Stimulated activated CD4-positive, alpha-beta T cell treated with anti-CD3 and anti-CD28 coated beads, Interleukin-1b, Interleukin-23, amount 100 ng/mL, for 48 hours (primary cell): ENCODE measurements around the gene MTCL1.

Experiments
- DNase-seq: peaks from one replicate; pipeline ENCODE4 v3.0.0-alpha.2; 2020

The MTCL1 gene

GRCh38 chr18:8794934-8795280 lies 89.6 kb downstream of the MTCL1 start:
- DNase-seq: no peak

GRCh38 chr18:8795586-8796325 lies 90.4 kb downstream of the MTCL1 start:
- DNase-seq: no peak

GRCh38 chr18:8797206-8797605 lies 91.8 kb downstream of the MTCL1 start:
- DNase-seq: no peak

GRCh38 chr18:8799001-8799400 lies 93.6 kb downstream of the MTCL1 start:
- no peak for DNase-seq

GRCh38 chr18:8799596-8800441 lies 94.5 kb downstream of the MTCL1 start:
- no peak for DNase-seq

GRCh38 chr18:8800445-8800844 lies 95.1 kb downstream of the MTCL1 start:
- no peak for DNase-seq

- DNase-seq: no peak
Observed at GRCh38 chr18:8800876-8801262, 95.5 kb downstream of the MTCL1 start.

GRCh38 chr18:8801263-8801901 lies 96.0 kb downstream of the MTCL1 start:
- DNase-seq: no peak

- no peak for DNase-seq
Observed at GRCh38 chr18:8802017-8802672, 96.8 kb downstream of the MTCL1 start.

GRCh38 chr18:8803063-8803795 lies 97.9 kb downstream of the MTCL1 start:
- DNase-seq: no peak

- no peak for DNase-seq
Observed at GRCh38 chr18:8803957-8804356, 98.6 kb downstream of the MTCL1 start.

GRCh38 chr18:8805552-8805951 lies 100.2 kb downstream of the MTCL1 start:
- DNase-seq: no peak

- DNase-seq: no peak
Observed at GRCh38 chr18:8806100-8806797, 100.9 kb downstream of the MTCL1 start.

GRCh38 chr18:8806798-8807487 lies 101.6 kb downstream of the MTCL1 start:
- DNase-seq: no peak

- DNase-seq: no peak
Observed at GRCh38 chr18:8807488-8807805, 102.1 kb downstream of the MTCL1 start.

- DNase-seq: no peak
Observed at GRCh38 chr18:8808001-8808400, 102.6 kb downstream of the MTCL1 start.

GRCh38 chr18:8809514-8809913 lies 104.2 kb downstream of the MTCL1 start:
- DNase-seq: no peak

GRCh38 chr18:8810157-8810556 lies 104.8 kb downstream of the MTCL1 start:
- no peak for DNase-seq

GRCh38 chr18:8811115-8811514 lies 105.8 kb downstream of the MTCL1 start:
- DNase-seq: no peak

GRCh38 chr18:8812631-8813030 lies 107.3 kb downstream of the MTCL1 start:
- DNase-seq: no peak

- DNase-seq: no peak
Observed at GRCh38 chr18:8813611-8814010, 108.3 kb downstream of the MTCL1 start.

GRCh38 chr18:8814206-8814605 lies 108.8 kb downstream of the MTCL1 start:
- no peak for DNase-seq
